Panc1 (cell line): ENCODE measurements around the gene MED12.

Source experiments
- CTCF ChIP-seq: fragments of 450-650 bp; IDR thresholded peaks from 2 replicates; pipeline ENCODE4 v1.5.1; 2017; ENCODE audit warnings: mild to moderate bottlenecking
- POLR2AphosphoS5 ChIP-seq: IDR thresholded peaks from 2 replicates; pipeline ENCODE4 v1.6.1; 2012; ENCODE audit warnings: mild to moderate bottlenecking, low read depth, low read length, moderate library complexity
- REST ChIP-seq, 2 experiments: IDR thresholded peaks; 2 replicates each; pipeline ENCODE4 v1.6.1; 2011 to 2012; ENCODE audit warnings: low read depth in 2 of 2, control low read depth in 1 of 2, low read length in 1 of 2, mild to moderate bottlenecking in 1 of 2, moderate library complexity in 1 of 2; ENCODE audit not compliant: insufficient read depth in 1 of 2
- TCF7L2 ChIP-seq: IDR thresholded peaks from 2 replicates; pipeline ENCODE4 v1.6.1; 2011; ENCODE audit warnings: mild to moderate bottlenecking, low read depth, low read length, inconsistent platforms

- TF ChIP-seq CTCF: no peak
- no peak for TF ChIP-seq REST (IDR thresholded peaks at IDR 0.05; ENCODE audit: insufficient read depth in 1 of 2, low read depth in 2 of 2, low read length in 1 of 2)
- TF ChIP-seq POLR2AphosphoS5: no peak
- no peak for TF ChIP-seq TCF7L2
Measured at GRCh38 chrX:71167031-71167781, 48.8 kb downstream of the MED12 start.
